ENCODE data around the gene TPRX1.
"Not testable (repeated sequence)": the region's sequence is repeated elsewhere in the genome, so short reads cannot be mapped to it uniquely, and the experiment has no call there.

The TPRX1 gene, protein sequence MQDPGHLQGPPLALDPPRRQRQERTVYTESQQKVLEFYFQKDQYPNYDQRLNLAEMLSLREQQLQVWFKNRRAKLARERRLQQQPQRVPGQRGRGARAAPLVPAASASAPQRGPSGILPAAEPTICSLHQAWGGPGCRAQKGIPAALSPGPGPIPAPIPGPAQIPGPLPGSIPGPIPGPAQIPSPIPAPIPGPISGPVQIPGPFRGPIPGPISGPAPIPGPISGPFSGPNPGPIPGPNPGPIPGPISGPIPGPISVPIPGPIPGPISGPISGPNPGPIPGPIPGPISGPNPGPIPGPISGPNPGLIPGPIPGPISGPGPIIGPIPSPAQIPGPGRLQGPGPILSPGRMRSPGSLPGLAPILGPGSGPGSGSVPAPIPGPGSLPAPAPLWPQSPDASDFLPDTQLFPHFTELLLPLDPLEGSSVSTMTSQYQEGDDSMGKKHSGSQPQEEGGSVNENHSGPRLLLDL

DNA sequence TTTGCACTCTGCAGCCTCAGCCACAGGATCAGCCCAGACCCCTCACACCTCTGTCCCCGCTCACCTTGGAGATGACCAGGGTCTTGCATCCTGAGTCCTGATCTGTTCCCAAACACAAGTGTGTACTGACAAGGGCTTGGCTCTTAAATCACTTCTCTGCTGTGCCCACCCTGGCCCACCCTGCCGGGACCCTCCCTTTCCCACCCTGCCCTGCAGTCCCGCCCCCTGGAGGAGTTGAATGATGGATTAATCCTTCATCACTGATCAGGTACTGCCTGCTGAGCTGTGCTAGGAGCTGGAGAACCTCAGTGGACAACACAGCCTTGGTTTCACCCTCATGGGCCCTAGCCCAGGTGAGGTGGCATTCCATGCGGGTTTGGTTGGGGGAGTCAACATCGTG, at the start of gene TPRX1:
TPRX1 (minus strand) TSS at position 101 of the 400 bp plus-strand sequence; CDS start at position 89, 12 bp downstream.
- H3K4me3 ChIP-seq (ENCODE audit: low read length); DNase-seq (ENCODE audit: low read depth): not testable (repeated sequence)

DNA sequence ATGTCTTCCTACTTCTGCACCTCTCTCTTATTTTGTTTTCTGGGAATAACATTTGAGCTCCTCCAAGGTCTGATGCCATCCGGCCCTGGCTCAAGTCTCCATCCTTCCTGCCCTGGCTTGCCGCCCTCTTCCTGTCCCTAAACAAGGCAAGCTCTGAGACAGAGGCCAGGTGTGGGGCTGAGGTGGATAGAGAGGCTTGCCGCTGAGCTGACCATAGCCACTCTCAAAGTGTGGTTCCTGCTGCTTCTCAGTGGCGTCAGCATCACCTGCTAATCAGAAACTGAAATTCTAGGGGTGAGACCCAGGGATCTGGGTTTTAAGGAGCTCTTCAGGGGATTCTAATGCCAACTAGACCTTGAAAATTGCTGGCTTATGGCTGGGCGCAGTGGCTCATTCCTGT, 48.7 kb upstream of the TPRX1 start:
- DNase-seq (ENCODE audit: low read depth), result no peak
- TF ChIP-seq, protein P1, sequence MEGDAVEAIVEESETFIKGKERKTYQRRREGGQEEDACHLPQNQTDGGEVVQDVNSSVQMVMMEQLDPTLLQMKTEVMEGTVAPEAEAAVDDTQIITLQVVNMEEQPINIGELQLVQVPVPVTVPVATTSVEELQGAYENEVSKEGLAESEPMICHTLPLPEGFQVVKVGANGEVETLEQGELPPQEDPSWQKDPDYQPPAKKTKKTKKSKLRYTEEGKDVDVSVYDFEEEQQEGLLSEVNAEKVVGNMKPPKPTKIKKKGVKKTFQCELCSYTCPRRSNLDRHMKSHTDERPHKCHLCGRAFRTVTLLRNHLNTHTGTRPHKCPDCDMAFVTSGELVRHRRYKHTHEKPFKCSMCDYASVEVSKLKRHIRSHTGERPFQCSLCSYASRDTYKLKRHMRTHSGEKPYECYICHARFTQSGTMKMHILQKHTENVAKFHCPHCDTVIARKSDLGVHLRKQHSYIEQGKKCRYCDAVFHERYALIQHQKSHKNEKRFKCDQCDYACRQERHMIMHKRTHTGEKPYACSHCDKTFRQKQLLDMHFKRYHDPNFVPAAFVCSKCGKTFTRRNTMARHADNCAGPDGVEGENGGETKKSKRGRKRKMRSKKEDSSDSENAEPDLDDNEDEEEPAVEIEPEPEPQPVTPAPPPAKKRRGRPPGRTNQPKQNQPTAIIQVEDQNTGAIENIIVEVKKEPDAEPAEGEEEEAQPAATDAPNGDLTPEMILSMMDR (IDR thresholded peaks at IDR 0.05; ENCODE audit: insufficient read depth, low read depth, low read length, missing control alignments), result no peak
- H3K4me3 ChIP-seq (ENCODE audit: low read length), result no peak overlapping the region

DNA sequence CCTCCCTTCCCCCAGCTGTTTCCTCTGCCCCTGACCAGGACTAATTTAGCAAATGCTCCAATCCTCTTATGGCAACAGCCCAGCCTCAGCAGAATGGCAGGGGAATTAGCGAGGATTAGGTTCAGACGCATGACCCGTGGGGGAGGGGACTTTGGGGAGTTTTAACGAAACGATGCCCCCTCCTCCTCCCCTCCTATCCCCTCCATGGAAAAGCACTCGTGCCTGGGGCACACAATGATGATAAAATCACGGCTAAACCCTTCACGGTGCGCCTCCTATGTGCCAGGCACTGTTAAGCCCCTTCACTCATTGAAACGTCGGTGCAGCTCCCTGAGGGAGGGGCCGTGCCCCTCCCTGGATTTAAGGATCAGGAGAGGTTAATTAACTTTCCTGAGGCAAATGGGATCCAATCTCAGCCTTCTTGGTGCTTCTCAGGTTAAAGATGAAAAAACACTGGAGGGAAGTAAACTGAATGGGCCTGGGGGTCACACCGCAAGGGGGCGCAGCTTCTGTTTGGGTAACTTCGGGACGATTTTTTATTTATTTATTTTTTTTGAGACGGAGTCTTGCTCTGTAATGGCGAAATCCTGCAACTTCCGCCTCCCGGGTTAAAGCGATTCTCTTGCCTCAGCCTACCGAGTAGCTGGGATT, 44.6 kb upstream of the TPRX1 start:
- no peak overlapping the region for H3K4me3 ChIP-seq (ENCODE audit: low read length)
- TF ChIP-seq, protein P1 (IDR thresholded peaks at IDR 0.05; ENCODE audit: insufficient read depth, low read depth, low read length, missing control alignments), result peak; percentile 17
- no peak for DNase-seq (ENCODE audit: low read depth)

DNA sequence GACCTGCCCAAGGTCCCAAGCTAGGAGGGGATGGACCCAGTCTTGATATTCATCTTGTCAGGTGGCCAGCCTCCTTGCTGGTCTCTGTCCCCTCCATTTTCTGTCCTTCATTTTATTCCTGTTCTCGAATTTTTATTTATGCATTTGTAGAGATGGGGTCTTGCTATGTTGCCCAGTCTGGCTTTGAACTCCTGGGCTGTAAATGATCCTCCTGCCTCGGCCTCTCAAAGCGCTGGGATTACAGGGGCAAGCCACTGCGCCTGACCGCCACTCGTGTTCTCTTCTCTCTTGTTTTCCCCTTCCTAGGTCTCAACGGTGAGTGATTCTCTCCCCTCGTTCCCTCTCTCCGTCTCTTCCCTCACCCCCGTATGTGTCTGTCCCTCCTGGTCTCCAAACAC, 44.1 kb upstream of the TPRX1 start:
- DNase-seq (ENCODE audit: low read depth), result no peak
- TF ChIP-seq, protein P1 (IDR thresholded peaks at IDR 0.05; ENCODE audit: insufficient read depth, low read depth, low read length, missing control alignments), result no peak

DNA sequence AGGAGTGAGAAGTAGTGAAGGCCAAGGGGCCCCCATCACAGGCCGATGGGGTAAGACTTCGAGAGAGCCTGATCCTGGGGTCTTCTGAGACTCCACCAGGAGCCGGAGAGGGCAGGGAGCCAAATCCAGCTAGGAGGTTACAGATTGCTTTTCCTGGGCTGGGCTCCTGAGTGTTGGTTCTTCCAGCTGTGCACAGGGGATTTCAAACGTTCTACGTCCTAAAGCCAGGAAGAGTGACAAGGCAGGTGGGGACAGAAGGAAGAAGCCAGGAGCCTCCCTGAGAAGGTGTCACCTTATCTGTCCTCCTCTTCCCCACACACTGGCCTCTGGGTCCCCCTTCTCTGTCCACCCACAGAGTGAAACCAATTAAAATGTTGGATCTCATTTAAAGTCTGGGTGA, 38.6 kb upstream of the TPRX1 start:
- DNase-seq (ENCODE audit: low read depth), result no peak
- TF ChIP-seq, protein P1 (IDR thresholded peaks at IDR 0.05; ENCODE audit: insufficient read depth, low read depth, low read length, missing control alignments), result no peak
- H3K4me3 ChIP-seq (ENCODE audit: low read length), result no peak overlapping the region

More for the DNA sequence above, 44.1 kb upstream of the TPRX1 start:
- H3K4me3 ChIP-seq (ENCODE audit: low read length), result no peak overlapping the region

DNA sequence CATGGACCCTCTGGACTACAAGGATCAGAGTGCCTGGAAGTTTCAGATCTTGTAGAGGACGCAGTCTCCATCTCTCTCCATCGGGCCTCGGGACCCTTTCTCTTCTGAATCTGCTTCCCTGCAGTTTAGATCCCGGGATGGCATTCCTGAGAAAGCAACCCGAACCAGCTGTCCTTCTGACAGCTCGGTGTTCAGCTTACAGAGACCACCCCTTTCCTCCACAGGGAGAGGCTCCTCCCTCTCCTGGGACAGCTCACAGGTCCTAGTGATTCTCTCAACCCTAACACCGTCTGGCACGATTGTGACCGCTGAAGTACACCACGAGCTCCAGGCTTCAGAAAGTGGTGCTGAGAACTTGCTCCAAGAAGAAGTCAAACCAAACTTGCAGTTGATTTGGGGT, 35.6 kb upstream of the TPRX1 start:
- TF ChIP-seq, protein P1 (IDR thresholded peaks at IDR 0.05; ENCODE audit: insufficient read depth, low read depth, low read length, missing control alignments), result no peak
- no peak for DNase-seq (ENCODE audit: low read depth)
- no peak overlapping the region for H3K4me3 ChIP-seq (ENCODE audit: low read length)

DNA sequence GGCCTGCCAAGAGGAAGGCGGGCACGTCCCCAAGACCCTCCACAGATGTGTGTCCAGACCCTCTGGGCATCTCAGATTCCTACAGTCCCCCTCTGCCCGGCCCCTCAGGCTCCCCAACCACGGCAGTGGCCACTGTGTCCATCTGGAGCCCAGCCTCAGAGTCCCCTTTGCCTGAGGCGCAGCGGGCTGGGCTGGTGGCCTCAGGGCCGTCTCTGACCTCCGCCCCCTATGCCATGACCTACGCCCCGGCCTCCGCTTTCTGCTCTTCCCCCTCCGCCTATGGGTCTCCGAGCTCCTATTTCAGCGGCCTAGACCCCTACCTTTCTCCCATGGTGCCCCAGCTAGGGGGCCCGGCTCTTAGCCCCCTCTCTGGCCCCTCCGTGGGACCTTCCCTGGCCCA, 35.1 kb upstream of the TPRX1 start:
- DNase-seq (ENCODE audit: low read depth), result no peak

More for the DNA sequence above, 35.1 kb upstream of the TPRX1 start:
- TF ChIP-seq, protein P1 (IDR thresholded peaks at IDR 0.05; ENCODE audit: insufficient read depth, low read depth, low read length, missing control alignments), result no peak
- H3K4me3 ChIP-seq (ENCODE audit: low read length), result no peak overlapping the region
